ENCODE data around the gene UNC5C. TPM values are rescaled to one million over a fixed set of nuclear protein-coding genes. Genes with fewer than 3 reads are reported as not detected.

The UNC5C gene
- total and polyA plus RNA-seq, 10 of the 15 experiments (the other 5 are each of a cell fraction or from before 2014, with no cell fraction given): 0.02 to 2.0 (median 0.15) TPM; not detected in 1

DNA sequence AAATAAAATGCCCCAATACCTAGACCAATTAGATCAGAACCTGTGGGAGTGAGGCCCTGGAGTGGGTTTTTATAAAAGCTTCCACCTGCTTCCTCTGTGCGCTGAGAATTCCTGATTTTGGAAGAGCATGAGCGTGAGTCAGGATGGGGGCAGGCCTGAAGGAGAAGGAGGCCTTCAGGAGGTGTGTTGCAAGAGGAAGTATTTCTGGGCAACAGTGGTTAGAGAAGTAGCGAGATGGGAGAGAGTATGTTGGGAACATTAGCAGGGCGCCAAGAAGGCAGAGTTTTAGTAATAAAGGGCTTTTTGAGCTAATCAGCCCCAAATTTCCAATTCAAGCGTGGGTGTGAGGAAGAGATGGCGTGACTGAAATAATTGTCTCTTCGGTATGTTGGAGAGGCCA is 349.8 kb downstream of the UNC5C start:
- CTCF ChIA-PET: no interaction called here
- no peak overlapping the region for H3K27ac ChIP-seq (ENCODE audit: control insufficient read depth, insufficient read depth)
- no peak for FAIRE-seq
- 30% methylated on average over 7 of the region's 7 CpGs for WGBS (ENCODE audit: insufficient coverage, insufficient replicate concordance, low lambda C conversion rate, missing lambda C conversion rate)
- RAD21 ChIA-PET (ENCODE audit: unreplicated experiment): no interaction called here
- intact Hi-C loops (cut with micrococcal nuclease; ENCODE audit: unreplicated experiment): no loop called here
- ATAC-seq: no peak
- H3K4me2 ChIP-seq (ENCODE audit: control insufficient read depth, insufficient read depth): no peak overlapping the region
- in situ Hi-C loops (cut with MboI): no loop called here
- no peaks in the 10 kb centered on the region for H3K36me3 ChIP-seq (ENCODE audit: control insufficient read depth in 2 of 2, insufficient read depth in 2 of 2, low read length in 1 of 2)
- H4K20me1 ChIP-seq (ENCODE audit: control insufficient read depth, insufficient read depth): no peaks in the 10 kb centered on the region
- H3K27me3 ChIP-seq (replicated peaks in 1 of 2; ENCODE audit: control insufficient read depth in 2 of 2, insufficient read depth in 2 of 2, low read length in 1 of 2): no peaks in the 10 kb centered on the region
- POLR2A ChIA-PET: no interaction called here
- H3K9ac ChIP-seq (ENCODE audit: control insufficient read depth, insufficient read depth, low read length): no peak overlapping the region
- H2AFZ ChIP-seq (ENCODE audit: control insufficient read depth, low read depth, low read length): no peak overlapping the region
- no peaks in the 10 kb centered on the region for H3K79me2 ChIP-seq (ENCODE audit: control insufficient read depth, insufficient read depth, low read length)
- DNase-seq (ENCODE audit: low read depth, low spot score): no peak
- no peak overlapping the region for H3K4me3 ChIP-seq
- H3K4me1 ChIP-seq (ENCODE audit: control insufficient read depth, insufficient read depth, low read length): no peaks in the 10 kb centered on the region
- no peaks in the 10 kb centered on the region for H3K9me3 ChIP-seq (replicated peaks; ENCODE audit: control insufficient read depth, insufficient read depth, low read length)
- no TSS peak for BruUV-seq (replicated peaks)
- no peak for TF ChIP-seq TBL1XR1 (IDR thresholded peaks at IDR 0.05; ENCODE audit: low read depth, low read length)
- no peak for TF ChIP-seq CREM (IDR thresholded peaks at IDR 0.05; ENCODE audit: low read depth)
- SMC1A ChIA-PET (ENCODE audit: uncharacterized antibody, unreplicated experiment): no interaction called here

DNA sequence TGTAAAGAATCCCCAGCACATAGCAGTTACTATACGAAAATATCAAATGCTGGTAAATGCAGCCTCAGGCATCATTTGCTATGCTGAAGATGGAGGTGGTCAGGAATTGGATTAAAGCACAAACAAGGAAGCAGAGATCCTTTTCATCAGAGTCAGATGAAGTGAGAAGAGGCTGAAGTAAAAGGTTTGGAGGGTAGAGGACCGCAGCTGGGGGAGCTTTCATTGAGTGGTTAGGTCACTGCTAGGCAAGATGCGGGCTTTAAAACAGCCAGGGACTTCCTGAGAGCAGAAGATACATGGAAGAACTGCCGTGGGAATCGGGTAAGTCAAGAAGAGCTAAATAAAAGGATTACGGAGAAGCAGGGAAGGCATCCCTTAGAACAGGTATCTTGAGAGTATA is 351.4 kb downstream of the UNC5C start:
- FAIRE-seq (no peak), ATAC-seq (no peak), DNase-seq (ENCODE audit: low read depth, low spot score) (no peak)
- no peak overlapping the region for H3K9ac ChIP-seq (ENCODE audit: control insufficient read depth, insufficient read depth, low read length)
- ChIA-PET SMC1A (ENCODE audit: uncharacterized antibody, unreplicated experiment) (no interaction called here), POLR2A (interaction anchor here (0.7 kb wide), 1 partner anchor 201 kb away, joined by 5 read pairs; no protein-coding TSS in a partner anchor), CTCF (interaction anchor here (0.6 kb wide), 1 partner anchor 54 kb away, joined by 3 read pairs; no protein-coding TSS in a partner anchor), RAD21 (ENCODE audit: unreplicated experiment) (interaction anchor here (0.6 kb wide), 1 partner anchor 1157 kb away, joined by 3 read pairs; no protein-coding TSS in a partner anchor)
- no peak overlapping the region for H3K4me2 ChIP-seq (ENCODE audit: control insufficient read depth, insufficient read depth)
- no peaks in the 10 kb centered on the region for H3K9me3 ChIP-seq (replicated peaks; ENCODE audit: control insufficient read depth, insufficient read depth, low read length)
- 26% methylated on average over 6 of the region's 6 CpGs for WGBS (ENCODE audit: insufficient coverage, insufficient replicate concordance, low lambda C conversion rate, missing lambda C conversion rate)
- H4K20me1 ChIP-seq (ENCODE audit: control insufficient read depth, insufficient read depth): no peaks in the 10 kb centered on the region
- BruUV-seq (replicated peaks): no TSS peak
- H3K4me1 ChIP-seq (ENCODE audit: control insufficient read depth, insufficient read depth, low read length): no peaks in the 10 kb centered on the region
- in situ Hi-C loops (cut with MboI): no loop called here
- no peaks in the 10 kb centered on the region for H3K79me2 ChIP-seq (ENCODE audit: control insufficient read depth, insufficient read depth, low read length)
- H2AFZ ChIP-seq (ENCODE audit: control insufficient read depth, low read depth, low read length): no peak overlapping the region
- no peak overlapping the region for H3K27ac ChIP-seq (ENCODE audit: control insufficient read depth, insufficient read depth)
- H3K27me3 ChIP-seq (replicated peaks in 1 of 2; ENCODE audit: control insufficient read depth in 2 of 2, insufficient read depth in 2 of 2, low read length in 1 of 2): no peaks in the 10 kb centered on the region
- H3K4me3 ChIP-seq: no peak overlapping the region
- intact Hi-C loops (cut with micrococcal nuclease; ENCODE audit: unreplicated experiment): no loop called here
- TF ChIP-seq, protein P1, sequence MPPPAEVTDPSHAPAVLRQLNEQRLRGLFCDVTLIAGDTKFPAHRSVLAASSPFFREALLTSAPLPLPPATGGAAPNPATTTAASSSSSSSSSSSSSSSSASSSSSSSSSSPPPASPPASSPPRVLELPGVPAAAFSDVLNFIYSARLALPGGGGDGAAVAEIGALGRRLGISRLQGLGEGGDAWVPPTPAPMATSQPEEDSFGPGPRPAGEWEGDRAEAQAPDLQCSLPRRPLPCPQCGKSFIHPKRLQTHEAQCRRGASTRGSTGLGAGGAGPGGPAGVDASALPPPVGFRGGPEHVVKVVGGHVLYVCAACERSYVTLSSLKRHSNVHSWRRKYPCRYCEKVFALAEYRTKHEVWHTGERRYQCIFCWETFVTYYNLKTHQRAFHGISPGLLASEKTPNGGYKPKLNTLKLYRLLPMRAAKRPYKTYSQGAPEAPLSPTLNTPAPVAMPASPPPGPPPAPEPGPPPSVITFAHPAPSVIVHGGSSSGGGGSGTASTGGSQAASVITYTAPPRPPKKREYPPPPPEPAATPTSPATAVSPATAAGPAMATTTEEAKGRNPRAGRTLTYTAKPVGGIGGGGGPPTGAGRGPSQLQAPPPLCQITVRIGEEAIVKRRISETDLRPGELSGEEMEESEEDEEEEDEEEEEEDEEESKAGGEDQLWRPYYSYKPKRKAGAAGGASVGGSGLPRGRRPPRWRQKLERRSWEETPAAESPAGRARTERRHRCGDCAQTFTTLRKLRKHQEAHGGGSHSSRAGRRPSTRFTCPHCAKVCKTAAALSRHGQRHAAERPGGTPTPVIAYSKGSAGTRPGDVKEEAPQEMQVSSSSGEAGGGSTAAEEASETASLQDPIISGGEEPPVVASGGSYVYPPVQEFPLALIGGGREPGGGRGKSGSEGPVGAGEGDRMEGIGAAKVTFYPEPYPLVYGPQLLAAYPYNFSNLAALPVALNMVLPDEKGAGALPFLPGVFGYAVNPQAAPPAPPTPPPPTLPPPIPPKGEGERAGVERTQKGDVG (CRISPR knock-in tag; IDR thresholded peaks at IDR 0.05): no peak
- TF ChIP-seq, protein P2, sequence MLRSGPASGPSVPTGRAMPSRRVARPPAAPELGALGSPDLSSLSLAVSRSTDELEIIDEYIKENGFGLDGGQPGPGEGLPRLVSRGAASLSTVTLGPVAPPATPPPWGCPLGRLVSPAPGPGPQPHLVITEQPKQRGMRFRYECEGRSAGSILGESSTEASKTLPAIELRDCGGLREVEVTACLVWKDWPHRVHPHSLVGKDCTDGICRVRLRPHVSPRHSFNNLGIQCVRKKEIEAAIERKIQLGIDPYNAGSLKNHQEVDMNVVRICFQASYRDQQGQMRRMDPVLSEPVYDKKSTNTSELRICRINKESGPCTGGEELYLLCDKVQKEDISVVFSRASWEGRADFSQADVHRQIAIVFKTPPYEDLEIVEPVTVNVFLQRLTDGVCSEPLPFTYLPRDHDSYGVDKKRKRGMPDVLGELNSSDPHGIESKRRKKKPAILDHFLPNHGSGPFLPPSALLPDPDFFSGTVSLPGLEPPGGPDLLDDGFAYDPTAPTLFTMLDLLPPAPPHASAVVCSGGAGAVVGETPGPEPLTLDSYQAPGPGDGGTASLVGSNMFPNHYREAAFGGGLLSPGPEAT (IDR thresholded peaks at IDR 0.05; ENCODE audit: low read depth): no peak
- TF ChIP-seq NRF1 (conservative IDR thresholded peaks at IDR 0.05; ENCODE audit: low read depth, low read length): no peak
- no peak for TF ChIP-seq RUNX3 (IDR thresholded peaks at IDR 0.05; ENCODE audit: low read length)
- no peak for TF ChIP-seq IKZF1 (conservative IDR thresholded peaks at IDR 0.05)
- TF ChIP-seq HDAC6 (IDR thresholded peaks at IDR 0.05; ENCODE audit: unreplicated experiment): no peak
- no peaks in the 10 kb centered on the region for H3K36me3 ChIP-seq (ENCODE audit: control insufficient read depth in 2 of 2, insufficient read depth in 2 of 2, low read length in 1 of 2)

All from GM12878 (cell line).